GM12878 (cell line): ENCODE measurements around the gene DAGLA. TPM values are rescaled to one million over a fixed set of nuclear protein-coding genes. Genes with fewer than 3 reads are reported as not detected.

Experiments used
- ATF7 ChIP-seq: fragments of 450-650 bp; IDR thresholded peaks from 2 replicates; pipeline ENCODE4 v1.6.1; 2016; ENCODE audit warnings: low read depth, mild to moderate bottlenecking
- BCLAF1 ChIP-seq: fragments of 450-650 bp; IDR thresholded peaks from 2 replicates; pipeline ENCODE4 v1.6.1; 2017; ENCODE audit warnings: antibody characterized with exemption, mild to moderate bottlenecking, moderate library complexity
- CBX5 ChIP-seq: sonication (generic); IDR thresholded peaks from 2 replicates; pipeline ENCODE4 v1.6.1; 2016; ENCODE audit warnings: low read depth, moderate library complexity, mild to moderate bottlenecking, inconsistent platforms
- CEBPB ChIP-seq, 2 experiments: fragments of 150-350 bp in 1 of 2; IDR thresholded peaks; 2 replicates each; pipeline ENCODE4 v1.6.1; 2012 to 2014; ENCODE audit warnings: low read depth in 2 of 2, low read length in 2 of 2, borderline replicate concordance in 1 of 2, inconsistent platforms in 1 of 2
- CHD1 ChIP-seq: IDR thresholded peaks from 2 replicates; pipeline ENCODE4 v1.6.1; 2012; ENCODE audit warnings: low read depth, low read length, improper control_type of control experiment
- EZH2 ChIP-seq: IDR thresholded peaks from 2 replicates; pipeline ENCODE4 v1.6.1; 2012; ENCODE audit warnings: low read depth, mild to moderate bottlenecking, control low read depth, inconsistent platforms, low read length, borderline replicate concordance; ENCODE audit not compliant: control insufficient read depth
- FOS ChIP-seq: IDR thresholded peaks from 3 replicates; pipeline ENCODE4 v1.6.1; 2011; ENCODE audit warnings: borderline replicate concordance; ENCODE audit not compliant: insufficient read length; ENCODE audit errors: extremely low read depth
- HDAC2 ChIP-seq: fragments of 200-600 bp; sonication (generic); IDR thresholded peaks from 2 replicates; pipeline ENCODE4 v1.6.1; 2017
- IKZF2 ChIP-seq, 2 experiments: fragments of 450-650 bp; IDR thresholded peaks; 2 replicates each; pipeline ENCODE4 v1.6.1; 2017; ENCODE audit warnings: mild to moderate bottlenecking in 2 of 2, moderate library complexity in 2 of 2
- IRF4 ChIP-seq: IDR thresholded peaks from 2 replicates; pipeline ENCODE4 v1.6.1; 2011; ENCODE audit warnings: low read depth, low read length
- MEF2A ChIP-seq: IDR thresholded peaks from 2 replicates; pipeline ENCODE4 v1.6.1; 2011; ENCODE audit warnings: low read depth, mild to moderate bottlenecking, low read length, moderate library complexity; ENCODE audit not compliant: insufficient read depth
- MTA2 ChIP-seq: fragments of 450-650 bp; IDR thresholded peaks from 2 replicates; pipeline ENCODE4 v1.6.1; 2016; ENCODE audit warnings: low read depth, mild to moderate bottlenecking, moderate library complexity
- PRDM15 ChIP-seq: fragments of 450-650 bp; formaldehyde crosslinking; IDR thresholded peaks from 2 replicates; pipeline ENCODE4 v1.4.0; 2020; ENCODE audit warnings: mild to moderate bottlenecking, moderate library complexity
- RAD21 ChIP-seq: IDR thresholded peaks from 2 replicates; pipeline ENCODE4 v1.6.1; 2011; ENCODE audit warnings: mild to moderate bottlenecking, low read depth, low read length, moderate library complexity; ENCODE audit not compliant: insufficient read depth
- RAD51 ChIP-seq: fragments of 450-650 bp; IDR thresholded peaks from 2 replicates; pipeline ENCODE4 v1.6.1; 2016; ENCODE audit warnings: moderate library complexity, mild to moderate bottlenecking, inconsistent platforms
- RB1 ChIP-seq: fragments of 450-650 bp; formaldehyde crosslinking; IDR thresholded peaks from 2 replicates; pipeline ENCODE4 v1.6.1; 2017; ENCODE audit warnings: mild to moderate bottlenecking, borderline replicate concordance
- RBBP5 ChIP-seq: fragments of 200-600 bp; sonication (generic); conservative IDR thresholded peaks from 2 replicates; pipeline ENCODE4 v1.6.1; 2016
- SREBF2 ChIP-seq: IDR thresholded peaks from 2 replicates; pipeline ENCODE4 v1.6.1; 2012; ENCODE audit warnings: mild to moderate bottlenecking, low read length
- TCF12 ChIP-seq: IDR thresholded peaks from 2 replicates; pipeline ENCODE4 v1.6.1; 2011; ENCODE audit warnings: low read depth, mild to moderate bottlenecking, low read length
- YBX1 ChIP-seq: fragments of 450-650 bp; IDR thresholded peaks from 2 replicates; pipeline ENCODE4 v1.6.1; 2016; ENCODE audit warnings: antibody characterized with exemption
- ZBTB4 ChIP-seq: fragments of 450-650 bp; formaldehyde crosslinking; IDR thresholded peaks from 2 replicates; pipeline ENCODE4 v1.4.0; 2022; ENCODE audit warnings: mild to moderate bottlenecking, moderate library complexity
- ZNF217 ChIP-seq: fragments of 450-650 bp; IDR thresholded peaks from 2 replicates; pipeline ENCODE4 v1.6.1; 2017; ENCODE audit warnings: antibody characterized with exemption, mild to moderate bottlenecking
- polyA plus RNA-seq, 11 experiments: library from polyadenylated mRNA; depleted of rRNA in 4 of 11; unstranded in 6 of 11; stranded (reverse) in 5 of 11; fragments of >200 nt; fragmentation: Nextera tagmentation in 4 of 11; fragmentation: Illumina TruSeq in 1 of 11; extraction: Ambion mirVana in 4 of 11; extraction: Trizol in 1 of 11; gene quantifications; 1 replicate in 1 of 11; 2 replicates in 10 of 11; pipeline versions ENCODE4 v1.2.1 to v1.2.3, GENCODE V29; 2011 to 2016; ENCODE audit warnings: inconsistent platforms in 2 of 11, missing spikeins in 2 of 11, low read depth in 1 of 11
- total RNA-seq, 4 experiments: library from RNA; depleted of rRNA in 3 of 4; stranded (reverse); fragments of >200 nt in 3 of 4; fragmentation: Illumina TruSeq in 1 of 4; extraction: Trizol in 1 of 4; gene quantifications; 2 replicates each; pipeline versions ENCODE4 v1.2.1 to v1.2.3, GENCODE V29; 2013 to 2021

The DAGLA gene
- total and polyA plus RNA-seq, 10 of the 15 experiments (the other 5 are each of a cell fraction or from before 2014, with no cell fraction given), result 0.05 TPM; not detected in 9

DNA sequence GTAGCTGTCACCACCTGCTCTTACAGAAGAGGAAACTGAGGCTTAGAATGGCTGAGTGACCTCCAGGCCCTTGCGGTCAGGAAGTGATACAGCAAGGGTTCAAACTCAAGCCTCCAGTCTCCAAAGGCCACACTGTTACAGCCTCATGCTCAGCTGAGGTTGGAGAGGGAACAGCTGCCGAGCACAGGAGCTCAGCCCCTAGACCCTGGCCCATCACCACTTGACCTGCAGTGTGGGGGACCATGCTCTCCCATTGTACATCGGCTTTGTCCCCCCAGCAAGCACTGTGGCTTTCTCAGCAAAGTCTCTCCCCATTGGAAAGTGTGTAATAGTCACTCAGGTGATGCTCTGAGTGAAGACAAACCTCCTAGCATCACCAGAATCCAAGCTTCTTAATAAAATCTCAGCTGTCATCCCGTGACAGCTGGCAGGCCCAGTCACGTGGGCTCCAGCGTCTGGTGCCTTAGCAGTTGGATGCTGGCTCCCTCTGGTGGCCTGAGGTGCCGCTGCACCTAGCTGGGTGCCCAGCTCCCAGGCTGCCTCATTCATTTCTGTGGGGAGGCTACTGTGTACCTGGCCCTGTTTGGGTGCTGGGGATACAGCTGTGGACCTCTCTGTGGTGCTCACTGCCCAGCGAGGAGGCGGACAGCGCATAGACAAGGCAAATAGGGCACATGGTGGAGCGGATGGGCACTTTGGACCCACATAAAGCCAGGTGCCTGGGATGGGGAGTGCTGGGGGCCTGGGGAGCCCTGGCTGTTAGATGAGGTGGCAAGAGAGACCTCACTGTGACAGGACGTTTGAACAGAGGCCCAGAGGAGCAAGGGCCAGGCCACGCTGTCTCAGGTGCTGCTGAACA lies 53.2 kb downstream of the DAGLA start (continued):
- no peak for TF ChIP-seq PRDM15
- TF ChIP-seq ZBTB4, result no peak
- TF ChIP-seq CEBPB (IDR thresholded peaks at IDR 0.05; ENCODE audit: borderline replicate concordance in 1 of 2, low read depth in 2 of 2, low read length in 2 of 2), result no peak
- TF ChIP-seq ATF7, result no peak
- TF ChIP-seq TCF12, result peak; percentile 89
- TF ChIP-seq RBBP5, result no peak
- no peak for TF ChIP-seq CBX5
- TF ChIP-seq RAD51, result peak; percentile 97
- TF ChIP-seq RB1, result no peak
- no peak for TF ChIP-seq HDAC2
- no peak for TF ChIP-seq CHD1
- TF ChIP-seq YBX1, result no peak
- TF ChIP-seq FOS, result no peak
- TF ChIP-seq MTA2, result no peak
- no peak for TF ChIP-seq IRF4
- TF ChIP-seq BCLAF1, result no peak
- TF ChIP-seq RAD21, result peak; percentile 80
- no peak for TF ChIP-seq IKZF2 (IDR thresholded peaks at IDR 0.05)
- TF ChIP-seq SREBF2, result no peak
- TF ChIP-seq MEF2A, result no peak
- no peak for TF ChIP-seq ZNF217
- no peak for TF ChIP-seq EZH2
